GM19025 (cell line): ENCODE measurements around the gene LRMDA.

Experiments
- ATAC-seq: cut with Tn5 transposase; IDR thresholded peaks from one replicate; pipeline ENCODE4 v1.9.1; 2021; ENCODE audit warnings: mild to moderate bottlenecking, low read depth, moderate library complexity; ENCODE audit not compliant: unreplicated experiment

Gene LRMDA

GRCh38 chr10:76296957-76297356 lies 865.5 kb downstream of the LRMDA start:
- no peak for ATAC-seq

GRCh38 chr10:76297358-76297757 lies 865.9 kb downstream of the LRMDA start:
- ATAC-seq = no peak

- no peak for ATAC-seq
These were observed 866.4 kb downstream of the LRMDA start for GRCh38 chr10:76297780-76298281.

GRCh38 chr10:76298329-76298728 lies 866.9 kb downstream of the LRMDA start:
- no peak for ATAC-seq

GRCh38 chr10:76299501-76299900 lies 868.1 kb downstream of the LRMDA start:
- ATAC-seq = no peak

- no peak for ATAC-seq
These were observed 869.8 kb downstream of the LRMDA start for GRCh38 chr10:76301211-76301610.

- ATAC-seq = no peak
These were observed 870.5 kb downstream of the LRMDA start for GRCh38 chr10:76301950-76302349.

- ATAC-seq = no peak
These were observed 871.1 kb downstream of the LRMDA start for GRCh38 chr10:76302481-76302880.

- no peak for ATAC-seq
These were observed 871.7 kb downstream of the LRMDA start for GRCh38 chr10:76302961-76303630.

GRCh38 chr10:76303682-76304316 lies 872.4 kb downstream of the LRMDA start:
- peak; percentile 79 for ATAC-seq

- no peak for ATAC-seq
These were observed 874.6 kb downstream of the LRMDA start for GRCh38 chr10:76305930-76306615.

GRCh38 chr10:76306856-76307255 lies 875.4 kb downstream of the LRMDA start:
- no peak for ATAC-seq

- no peak for ATAC-seq
These were observed 877.6 kb downstream of the LRMDA start for GRCh38 chr10:76309070-76309469.

- ATAC-seq = no peak
These were observed 878.5 kb downstream of the LRMDA start for GRCh38 chr10:76309741-76310587.

GRCh38 chr10:76310588-76311080 lies 879.2 kb downstream of the LRMDA start:
- no peak for ATAC-seq

- no peak for ATAC-seq
These were observed 880.6 kb downstream of the LRMDA start for GRCh38 chr10:76311752-76312636.

- no peak for ATAC-seq
These were observed 883.8 kb downstream of the LRMDA start for GRCh38 chr10:76315240-76315639.

- no peak for ATAC-seq
These were observed 884.8 kb downstream of the LRMDA start for GRCh38 chr10:76316234-76316633.

GRCh38 chr10:76317078-76317477 lies 885.7 kb downstream of the LRMDA start:
- ATAC-seq = no peak
